Stimulated activated CD8-positive, alpha-beta memory T cell treated with anti-CD3 and anti-CD28 coated beads, Interleukin-15, amount 100 ng/mL, for 4 hours (primary cell): ENCODE results near the gene SCN2B.
A peak's percentile ranks its signal among the peaks of the same experiment; 100 is the strongest.

Source experiments
- DNase-seq, 2 donors: peaks; one replicate each; pipeline ENCODE4 v3.0.0-alpha.2; 2020; ENCODE audit warnings: low read depth in 2 of 2

Gene SCN2B

GRCh38 chr11:118175031-118175992 is 1.1 kb downstream of the SCN2B start:
- no peak for DNase-seq

- no peak for DNase-seq
Observed at GRCh38 chr11:118174006-118174567, 2.4 kb downstream of the SCN2B start.

- no peak for DNase-seq
Observed at GRCh38 chr11:118172356-118172755, 4.1 kb downstream of the SCN2B start.

DNA sequence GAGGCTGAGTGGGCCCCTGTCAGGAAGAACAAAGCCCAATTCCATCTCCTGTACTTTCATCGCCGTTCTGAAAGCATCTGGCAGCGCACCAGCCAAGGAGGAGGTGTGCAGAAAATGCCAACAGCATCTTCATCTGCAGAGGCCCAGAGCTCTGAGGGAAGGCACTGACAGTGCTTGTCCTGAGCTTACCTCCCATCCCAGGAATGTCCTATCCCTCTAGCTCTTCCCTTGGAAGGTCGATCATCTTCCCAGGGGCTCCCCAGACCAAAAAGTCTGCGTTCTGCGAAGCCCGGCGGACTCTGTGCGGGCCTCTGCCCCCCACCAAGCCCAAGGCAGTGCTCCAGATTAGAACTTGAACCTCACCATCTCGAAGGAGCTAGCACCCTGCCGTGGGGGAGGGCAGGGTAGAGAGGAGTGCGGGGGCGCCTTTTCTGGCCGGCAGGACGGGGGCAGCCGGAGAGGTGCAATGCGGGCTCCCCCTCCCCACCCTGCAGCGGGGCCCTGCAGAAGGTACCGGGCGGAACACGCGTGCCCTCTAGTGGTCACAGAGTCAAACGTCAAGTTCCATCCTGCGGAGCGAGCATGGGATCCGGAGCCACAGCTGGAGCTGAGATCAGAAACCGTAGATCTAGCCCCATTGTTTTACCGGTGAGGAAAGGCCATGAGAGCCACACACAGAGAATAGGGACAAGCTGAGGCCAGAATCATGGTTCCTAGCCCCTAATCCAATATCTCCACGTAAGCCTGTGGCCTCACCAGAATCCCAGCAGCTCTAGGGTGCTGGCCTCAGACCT is 5.0 kb downstream of the SCN2B start:
- peak; percentile 24 to 50 for DNase-seq

- no peak for DNase-seq
Observed at GRCh38 chr11:118170882-118171268, 5.6 kb downstream of the SCN2B start.

DNA sequence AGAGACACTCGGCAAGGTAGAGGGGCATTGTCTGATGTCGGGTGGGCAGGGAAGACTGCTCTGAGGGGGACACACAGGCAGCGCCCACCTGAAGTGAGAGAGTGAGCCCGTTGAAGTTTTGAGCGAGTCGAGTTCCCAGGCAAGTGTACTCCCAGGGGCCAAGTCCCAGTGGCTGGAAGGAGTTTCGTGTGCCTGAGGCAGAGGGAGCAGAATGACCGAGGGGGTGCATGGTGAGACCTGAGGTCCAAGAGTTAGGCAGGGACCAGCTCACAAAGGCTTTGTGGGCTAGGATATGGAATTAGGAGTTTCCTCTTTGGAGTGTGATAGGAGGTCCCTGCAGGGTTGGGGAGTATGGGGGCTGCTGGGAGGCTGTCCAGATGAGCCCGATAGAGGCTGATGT is 6.2 kb downstream of the SCN2B start:
- no peak for DNase-seq

DNA sequence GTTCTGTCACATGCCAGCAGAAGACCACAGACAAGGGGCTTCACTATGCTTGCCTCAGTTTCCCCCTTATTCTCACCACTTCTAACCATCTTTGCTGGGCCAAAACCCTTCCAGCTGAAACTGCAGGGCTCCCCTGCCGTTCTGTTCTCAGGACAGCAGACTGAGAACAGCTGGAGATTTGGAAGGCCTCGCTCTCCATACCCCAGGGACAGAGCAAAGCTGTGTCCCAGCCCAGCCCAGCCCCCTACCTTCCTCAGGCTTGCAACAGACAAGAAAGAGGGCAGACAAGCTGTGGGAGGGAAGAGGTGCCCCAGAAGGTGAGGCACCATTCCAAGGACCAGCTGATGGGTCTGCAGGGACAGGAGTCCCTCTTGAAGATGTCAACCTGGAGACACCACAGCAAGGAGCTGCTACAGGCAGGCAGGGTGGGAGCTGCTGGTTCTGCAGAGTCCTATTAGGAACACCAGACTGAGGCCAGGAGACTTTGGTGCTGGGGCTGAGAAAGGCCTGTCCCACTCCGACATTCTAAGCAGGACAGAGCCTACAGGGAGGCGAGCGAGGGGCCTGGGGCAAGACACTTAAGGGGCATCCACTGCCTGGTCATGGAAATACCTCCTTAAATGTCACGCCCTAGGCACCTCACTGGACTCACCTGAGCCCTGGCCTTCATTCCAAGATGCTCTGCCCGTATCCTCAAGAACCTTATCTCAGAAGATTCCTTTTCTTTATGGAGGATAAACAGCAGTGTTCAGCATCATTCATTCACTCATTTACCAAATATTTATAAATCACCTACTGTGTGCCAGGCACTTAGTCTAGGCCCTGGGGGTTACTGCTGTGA is 6.9 kb downstream of the SCN2B start:
- DNase-seq = no peak

DNA sequence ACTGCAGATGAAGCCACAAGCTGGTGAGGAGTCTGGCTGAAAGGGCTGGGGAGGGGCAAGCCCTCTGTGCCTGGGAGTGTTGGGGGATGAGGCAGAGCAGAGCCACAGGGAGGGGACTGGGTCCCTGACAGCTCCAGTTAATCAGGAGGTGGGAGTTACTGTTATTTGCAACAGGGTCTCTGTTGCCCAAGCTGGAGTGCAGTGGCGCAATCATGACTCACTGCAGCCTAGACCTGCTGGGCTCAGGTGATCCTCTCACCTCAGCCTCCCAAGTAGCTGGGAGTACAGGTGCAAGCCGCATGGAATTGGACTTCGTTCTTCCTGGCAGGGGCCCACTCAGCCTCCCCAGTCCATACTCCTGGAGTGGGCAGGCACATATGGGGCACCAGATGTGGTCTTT is 7.7 kb downstream of the SCN2B start:
- no peak for DNase-seq

GRCh38 chr11:118168316-118168715 is 8.1 kb downstream of the SCN2B start:
- DNase-seq = no peak

DNA sequence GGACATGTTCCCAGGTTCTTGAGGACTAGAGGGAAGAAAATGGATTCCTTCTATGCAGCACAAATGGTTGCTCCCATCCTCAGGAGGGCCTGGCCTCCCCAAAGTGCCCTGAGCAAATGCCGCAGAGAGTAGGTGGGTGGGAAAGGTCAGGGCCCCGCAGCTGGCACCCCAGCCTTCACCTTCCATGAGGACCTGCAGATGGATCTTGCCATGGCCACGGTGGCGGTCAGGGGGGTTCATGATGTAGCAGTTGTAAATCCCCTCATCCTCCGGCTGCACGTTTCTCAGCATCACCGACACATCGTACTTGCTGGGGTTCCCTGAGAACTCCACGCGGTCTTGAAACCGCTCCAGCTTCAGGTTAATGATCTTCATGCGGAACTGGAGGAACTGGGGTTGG is 8.5 kb downstream of the SCN2B start:
- no peak for DNase-seq

DNA sequence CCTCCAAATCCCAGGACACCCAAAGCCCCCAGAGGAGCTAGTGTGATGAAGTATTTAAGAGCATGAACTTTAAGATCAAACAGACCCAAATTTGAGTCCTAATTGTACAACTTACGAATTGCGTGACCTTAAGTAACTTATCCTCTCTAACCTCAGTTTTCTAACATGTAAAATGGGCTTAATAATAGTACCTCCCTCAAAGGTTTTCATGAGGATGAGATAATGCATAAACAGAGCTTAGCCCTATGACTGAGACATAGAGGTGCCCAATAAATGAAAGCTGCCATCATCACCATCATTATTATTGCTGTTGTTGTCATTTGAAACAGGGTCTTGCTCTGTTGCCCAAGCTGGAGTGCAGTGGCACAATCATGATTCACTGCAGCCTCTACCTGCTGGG is 9.2 kb downstream of the SCN2B start:
- DNase-seq = no peak

GRCh38 chr11:118166641-118167040 is 9.8 kb downstream of the SCN2B start:
- no peak for DNase-seq

DNA sequence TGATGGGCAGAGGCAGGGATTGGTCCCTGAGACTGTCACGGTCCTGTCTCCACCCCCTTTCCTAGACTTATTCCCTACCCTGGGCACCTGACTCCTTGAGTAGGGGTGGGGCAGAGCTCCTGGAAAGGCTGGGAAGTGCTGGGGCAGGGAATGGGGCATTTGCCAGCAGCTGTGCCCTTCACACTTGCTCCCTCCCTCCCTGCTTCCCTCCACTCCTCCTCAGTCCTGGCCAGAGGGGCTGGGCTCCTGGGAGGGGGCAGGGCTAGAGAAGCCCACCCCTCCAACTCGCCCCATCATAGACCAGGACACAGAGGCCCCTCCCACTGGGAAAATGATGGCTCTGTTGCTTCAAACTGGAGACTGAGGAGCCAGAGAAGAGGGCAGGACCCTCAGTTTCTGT is 11.6 kb downstream of the SCN2B start:
- DNase-seq = no peak

- DNase-seq = no peak
Observed at GRCh38 chr11:118163494-118163893, 12.9 kb downstream of the SCN2B start.

GRCh38 chr11:118162846-118163245 is 13.6 kb downstream of the SCN2B start:
- DNase-seq = no peak

DNA sequence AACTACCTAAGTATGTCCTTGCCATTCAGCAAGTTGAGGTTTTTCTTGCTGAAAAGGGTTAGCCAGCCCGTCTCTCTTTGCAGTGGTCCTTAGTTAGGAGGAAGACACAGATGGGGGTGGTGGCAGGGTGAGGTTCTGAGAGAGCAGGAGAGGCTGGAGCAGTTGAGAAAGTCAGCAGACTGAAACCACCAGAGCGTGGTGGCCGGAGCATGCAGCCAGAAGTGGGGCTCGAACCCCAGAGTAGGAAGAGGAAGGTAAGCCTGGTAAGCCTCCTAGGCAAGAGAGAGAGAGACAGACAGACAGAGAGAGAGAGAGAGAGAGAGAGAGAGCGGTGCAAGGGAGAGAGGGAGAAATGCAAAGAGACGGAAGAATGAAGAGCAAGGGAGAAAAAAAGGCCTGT is 14.7 kb downstream of the SCN2B start:
- DNase-seq = no peak

DNA sequence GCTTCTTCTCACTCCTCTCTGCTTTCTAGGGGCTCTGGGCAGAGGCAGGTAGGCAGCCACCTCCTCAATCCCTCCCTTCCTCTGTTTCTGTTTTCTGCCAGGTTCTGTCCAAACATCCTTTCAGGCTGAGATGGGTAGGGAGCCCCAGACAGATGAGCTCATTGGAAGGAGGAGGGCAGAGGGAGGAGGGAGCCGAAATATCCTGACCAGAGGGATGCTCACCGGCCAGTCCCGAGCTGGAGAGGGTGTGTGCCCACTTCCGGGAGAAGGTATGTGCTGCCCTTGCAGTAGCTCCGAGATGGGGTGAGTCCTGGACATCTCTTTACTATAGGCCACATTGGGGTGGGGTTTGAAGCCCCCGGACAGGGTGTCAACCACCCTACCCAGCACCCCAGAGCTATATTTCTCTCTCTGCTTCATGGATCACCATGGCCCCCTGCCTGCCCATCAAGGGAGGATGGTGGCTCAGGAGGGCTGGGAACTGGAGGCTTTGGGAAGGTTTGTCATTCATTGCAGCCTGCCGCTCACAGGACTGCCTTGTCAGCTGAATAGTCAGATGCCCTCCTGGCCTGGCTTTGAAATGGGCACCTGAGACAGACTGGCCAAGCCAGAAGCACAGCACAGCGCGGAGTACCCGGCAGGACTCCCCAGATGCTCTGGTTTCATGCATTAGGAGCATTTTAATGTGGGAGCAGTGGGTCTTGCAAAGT is 19.1 kb downstream of the SCN2B start:
- DNase-seq = no peak

- no peak for DNase-seq
Observed at GRCh38 chr11:118156531-118157185, 19.8 kb downstream of the SCN2B start.

DNA sequence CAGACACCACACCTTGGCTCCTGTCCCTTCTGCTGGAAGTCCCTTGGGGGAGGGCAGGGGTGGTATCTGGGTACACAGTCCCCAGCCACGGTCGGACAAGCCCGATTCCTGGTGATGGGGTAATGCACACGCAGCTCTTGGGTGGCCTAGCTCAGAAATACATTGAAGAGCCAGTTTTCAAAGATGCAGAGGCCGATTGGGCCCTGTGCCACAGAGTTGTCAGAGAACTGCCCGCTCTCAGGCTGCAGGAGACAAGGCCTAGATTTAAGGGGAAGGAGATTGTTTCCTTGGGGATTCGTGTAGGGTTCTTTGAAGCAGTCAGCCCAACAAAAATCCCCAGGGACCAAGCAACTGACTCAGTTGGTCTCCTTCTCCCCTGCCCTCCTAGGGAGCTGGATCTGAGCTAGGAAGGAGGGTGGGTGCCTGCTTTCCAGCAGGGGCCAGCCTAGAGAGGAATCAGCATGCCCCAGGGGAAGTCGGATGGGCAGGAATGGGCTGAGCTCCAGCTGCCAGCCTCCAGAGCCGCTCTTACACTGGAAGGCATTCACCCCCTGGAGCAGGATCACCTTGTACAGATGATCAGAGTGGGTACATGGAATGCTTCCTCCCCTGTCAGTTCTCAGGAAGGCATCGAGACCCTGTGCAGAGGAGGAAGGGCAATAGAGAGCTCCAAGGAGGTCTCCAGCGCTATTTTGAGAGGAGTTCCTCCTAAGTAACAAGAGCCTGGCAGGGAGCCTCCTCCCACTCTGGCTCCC is 20.5 kb downstream of the SCN2B start:
- DNase-seq = no peak

DNA sequence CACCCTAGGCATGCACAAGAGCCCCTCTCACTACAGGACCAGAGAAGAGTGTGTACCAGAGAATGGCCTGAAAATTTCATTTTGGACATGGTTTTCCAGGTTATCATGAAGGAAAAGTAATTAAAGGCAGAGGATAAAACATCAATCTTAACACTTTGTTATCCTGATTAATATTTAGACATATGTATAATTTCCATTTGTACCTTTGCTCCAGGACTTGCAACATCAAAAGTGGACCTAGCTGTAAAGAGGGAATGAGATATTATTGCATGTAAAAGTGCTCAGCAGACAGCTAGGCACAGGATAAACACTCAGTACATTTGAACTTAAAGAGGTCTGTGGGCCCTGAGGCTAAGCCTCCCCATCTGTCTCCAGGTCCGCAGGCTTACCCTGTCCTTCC is 21.8 kb downstream of the SCN2B start:
- DNase-seq = no peak
